Activated CD4-positive, alpha-beta memory T cell treated with anti-CD3 and anti-CD28 coated beads for 36 hours (primary cell): Measurements from ENCODE around the gene FGD5. TPM values are rescaled to one million over a fixed set of nuclear protein-coding genes. Genes with fewer than 3 reads are reported as not detected.

Experiments used
- CTCF ChIA-PET: fragments of 350-600 bp; sonication (Branson Sonifier 250); formaldehyde crosslinking; loops from one replicate; lab custom pipeline; 2021; ENCODE audit warnings: antibody characterized with exemption, inconsistent platforms; lab: Charles Lee
- POLR2A ChIA-PET: fragments of 350-600 bp; sonication (Branson Sonifier 250); formaldehyde crosslinking; loops from one replicate; lab custom pipeline; 2021; ENCODE audit warnings: antibody characterized with exemption; lab: Charles Lee
- DNase-seq: peaks from one replicate; pipeline ENCODE4 v3.0.0-alpha.2; 2020
- H3K27ac Mint-ChIP-seq: one replicate; pipeline ENCODE4 v1.8.0; 2021; ENCODE audit warnings: mixed read lengths
- H3K27me3 Mint-ChIP-seq: one replicate; pipeline ENCODE4 v1.8.0; 2021; ENCODE audit warnings: mixed read lengths
- H3K36me3 Mint-ChIP-seq: one replicate; pipeline ENCODE4 v1.8.0; 2021; ENCODE audit warnings: mixed read lengths
- H3K4me1 Mint-ChIP-seq: one replicate; pipeline ENCODE4 v1.8.0; 2021; ENCODE audit warnings: low read depth, mixed read lengths
- H3K4me3 Mint-ChIP-seq: one replicate; pipeline ENCODE4 v1.8.0; 2021; ENCODE audit warnings: mild to moderate bottlenecking, mixed read lengths
- H3K9me3 Mint-ChIP-seq: one replicate; pipeline ENCODE4 v1.8.0; 2021; ENCODE audit warnings: mixed read lengths
- intact Hi-C: fragments of 100-400 bp; cut with micrococcal nuclease; formaldehyde crosslinking; loops from one replicate; pipeline ENCODE4 v1.15.1; 2023
- total RNA-seq, 2 experiments: library from RNA; stranded (reverse); gene quantifications; one replicate each; pipeline ENCODE4 v1.2.3, GENCODE V29; 2021

FGD5 gene
- total RNA-seq, 2 experiments from 2014 or later: 0.12 TPM; not detected in 1

DNA sequence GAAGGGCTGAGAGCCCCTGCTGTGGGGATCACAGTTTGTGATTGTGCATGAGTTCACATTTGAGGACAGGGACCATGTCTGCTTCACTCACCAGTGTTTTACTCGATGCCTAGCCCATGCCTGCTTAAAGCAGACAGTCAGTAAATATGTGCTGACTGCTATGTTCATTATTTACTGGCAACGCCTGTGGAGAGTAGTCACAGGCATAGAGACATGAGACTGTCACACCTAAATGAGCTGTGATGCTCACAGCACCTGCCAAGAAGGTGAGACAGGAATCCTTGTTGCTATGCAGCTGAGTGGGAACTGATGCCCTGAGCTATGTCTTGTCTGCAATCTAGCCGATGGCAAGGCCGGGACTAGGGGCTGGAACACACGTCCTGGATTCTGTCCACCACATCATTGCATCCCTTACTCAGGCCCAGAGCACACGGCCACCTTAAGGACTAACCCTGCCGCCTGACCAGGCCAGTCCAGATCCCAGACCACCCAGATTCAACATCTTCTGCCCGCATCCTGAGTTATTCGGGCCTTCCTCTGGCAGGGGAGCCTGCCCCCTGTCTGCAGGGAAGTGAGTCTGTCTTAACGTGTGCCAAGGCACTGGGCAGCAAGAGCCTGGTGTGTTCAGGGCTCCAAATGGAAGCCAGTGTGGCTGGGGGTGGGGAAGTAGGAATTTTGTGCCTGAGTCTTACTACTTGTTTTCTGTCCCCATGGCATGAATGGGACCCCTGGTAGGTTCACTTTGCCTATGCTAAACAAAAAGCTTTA lies 44.8 kb downstream of the FGD5 start:
- CTCF ChIA-PET: interaction anchor here (0.7 kb wide), 1 partner anchor 83 kb away, joined by 3 read pairs; no protein-coding TSS in a partner anchor
- intact Hi-C loops: no loop called here
- Mint-ChIP-seq H3K4me3 (no peak overlapping the region), H3K4me1 (no peaks in the 10 kb centered on the region), H3K27ac (no peak overlapping the region), H3K36me3 (no peaks in the 10 kb centered on the region), H3K27me3 (no peaks in the 10 kb centered on the region), H3K9me3 (no peaks in the 10 kb centered on the region)
- no peak for DNase-seq
- POLR2A ChIA-PET: no interaction called here

DNA sequence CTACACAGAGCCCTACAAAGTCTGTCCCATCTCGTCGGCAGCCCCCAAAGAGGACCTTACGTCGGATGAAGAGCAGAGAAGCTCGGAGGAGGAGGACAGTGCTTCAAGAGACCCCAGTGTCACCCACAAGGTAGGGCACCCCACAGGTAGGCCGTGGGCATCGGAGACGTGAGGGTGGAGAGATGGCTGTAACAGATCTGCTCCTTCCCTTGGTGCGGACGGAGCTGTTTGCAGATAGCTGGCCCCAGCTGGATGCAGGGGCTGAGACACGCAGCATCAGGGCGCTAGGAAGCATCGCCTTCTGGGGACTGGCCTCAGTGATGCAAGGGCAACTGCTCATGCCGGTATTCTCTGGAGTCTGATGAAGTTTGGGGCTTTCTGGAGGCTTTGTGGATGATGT lies 45.4 kb downstream of the FGD5 start:
- Mint-ChIP-seq H3K27ac (no peak overlapping the region), H3K4me1 (no peaks in the 10 kb centered on the region), H3K9me3 (no peaks in the 10 kb centered on the region), H3K27me3 (no peaks in the 10 kb centered on the region), H3K36me3 (no peaks in the 10 kb centered on the region), H3K4me3 (no peak overlapping the region)
- DNase-seq: no peak
- intact Hi-C loops: no loop called here
- ChIA-PET CTCF (interaction anchor here (0.7 to 0.9 kb wide), 2 partner anchors 57 to 84 kb away, joined by 3 read pairs; no protein-coding TSS in a partner anchor), POLR2A (no interaction called here)

DNA sequence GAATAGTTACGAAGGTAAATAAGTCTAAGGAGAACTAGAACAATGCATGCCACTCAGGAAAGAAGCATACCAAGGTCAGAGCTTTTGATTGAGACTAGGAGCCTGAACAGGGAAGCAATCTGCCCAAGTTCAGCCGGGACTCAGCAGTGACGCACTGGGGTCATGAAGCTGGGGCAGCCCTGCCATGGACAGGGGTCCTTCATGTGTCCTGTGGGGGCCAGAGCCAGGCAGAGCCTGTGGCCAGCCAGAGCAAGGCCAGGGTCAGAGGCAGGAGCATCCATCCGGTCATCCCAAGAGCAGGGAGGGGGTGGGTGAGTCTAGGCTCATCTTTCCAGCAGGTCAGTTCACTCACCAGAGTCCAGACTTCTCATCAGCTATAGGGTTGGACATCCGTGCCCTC lies 47.9 kb downstream of the FGD5 start:
- no peak for DNase-seq
- ChIA-PET POLR2A (no interaction called here), CTCF (no interaction called here)
- intact Hi-C loops: no loop called here
- no peak overlapping the region for H3K27ac Mint-ChIP-seq
- H3K4me1 Mint-ChIP-seq: no peaks in the 10 kb centered on the region
- H3K9me3 Mint-ChIP-seq: no peaks in the 10 kb centered on the region
- no peaks in the 10 kb centered on the region for H3K27me3 Mint-ChIP-seq
- no peaks in the 10 kb centered on the region for H3K36me3 Mint-ChIP-seq
- no peak overlapping the region for H3K4me3 Mint-ChIP-seq

DNA sequence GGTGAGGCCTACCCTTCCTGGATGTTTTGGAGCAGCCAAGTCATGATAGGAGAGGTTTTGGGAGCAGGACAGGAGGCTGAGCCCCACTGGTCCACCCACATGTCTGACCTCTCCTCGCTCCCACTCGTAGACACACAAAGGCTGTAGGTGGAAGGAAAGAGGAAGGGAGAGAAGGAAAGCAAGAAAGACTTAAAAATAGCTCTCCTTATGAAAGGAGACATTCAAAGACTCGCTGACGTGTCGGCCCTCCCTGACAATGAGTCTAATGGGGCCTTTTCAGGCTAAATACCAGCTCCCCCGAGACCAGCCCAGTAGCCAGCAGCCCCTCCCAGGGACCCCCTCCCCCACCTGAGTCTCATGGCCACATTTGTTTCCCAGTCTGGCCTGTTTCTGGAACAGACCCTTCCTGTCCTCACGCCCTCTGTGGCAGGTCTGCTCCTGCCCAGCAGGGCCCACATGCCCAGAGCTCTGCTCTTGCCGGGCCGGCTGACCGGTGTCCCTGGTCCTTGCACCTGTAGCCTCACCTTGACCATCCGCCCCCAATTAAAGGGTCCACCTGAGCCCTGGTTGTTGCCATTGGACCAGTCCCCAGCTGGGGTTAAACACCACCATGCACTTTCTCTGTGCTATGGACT lies 49.3 kb downstream of the FGD5 start:
- no peak for DNase-seq
- Mint-ChIP-seq H3K36me3 (no peaks in the 10 kb centered on the region), H3K27me3 (no peaks in the 10 kb centered on the region), H3K4me3 (no peak overlapping the region), H3K9me3 (no peaks in the 10 kb centered on the region), H3K4me1 (no peaks in the 10 kb centered on the region), H3K27ac (no peak overlapping the region)
- POLR2A ChIA-PET: no interaction called here
- intact Hi-C loops: no loop called here
- CTCF ChIA-PET: no interaction called here

DNA sequence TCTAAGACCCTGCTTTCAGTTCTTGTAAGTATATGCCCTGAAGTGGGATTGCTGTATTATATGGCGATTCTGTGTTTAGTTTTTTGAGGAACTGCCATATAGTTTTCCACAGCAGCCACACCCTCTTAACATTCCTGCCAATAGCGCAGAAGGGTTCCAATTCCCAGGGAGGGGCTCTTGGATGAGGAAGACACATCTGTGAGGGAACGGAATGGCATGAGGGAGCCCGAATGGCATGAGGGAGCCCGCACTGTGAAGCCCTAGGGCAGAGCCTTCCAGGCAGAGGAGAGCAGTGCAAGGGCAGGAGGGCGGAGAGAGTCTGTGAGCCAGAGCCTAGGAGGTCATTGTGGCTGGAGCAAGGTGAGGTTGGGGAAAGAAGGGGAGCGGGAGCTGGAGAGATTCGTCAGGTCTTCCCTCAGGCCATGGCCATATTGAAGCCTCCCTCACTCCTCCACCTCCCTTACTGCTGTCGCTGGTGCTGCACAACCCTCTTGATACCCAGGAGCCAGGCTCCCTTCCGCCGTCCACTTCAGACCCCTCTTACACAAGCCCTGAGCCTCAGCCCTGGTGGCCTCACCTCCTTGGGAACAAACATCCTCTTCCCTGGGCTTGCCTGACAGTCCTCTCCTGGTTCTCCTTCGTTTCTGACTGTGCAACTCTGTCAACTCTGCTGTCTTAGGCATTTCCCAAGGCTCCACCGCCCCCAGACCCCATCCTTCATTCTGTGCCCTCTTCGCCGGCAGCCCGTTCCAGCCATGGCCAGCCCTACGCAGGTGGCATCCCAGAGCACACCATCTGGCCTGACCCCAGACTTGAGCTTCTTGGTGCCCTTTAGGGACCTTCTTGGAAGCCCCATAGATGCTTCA lies 51.4 kb downstream of the FGD5 start:
- Mint-ChIP-seq H3K4me3 (no peak overlapping the region), H3K36me3 (no peaks in the 10 kb centered on the region), H3K27me3 (no peaks in the 10 kb centered on the region), H3K27ac (no peak overlapping the region), H3K4me1 (no peaks in the 10 kb centered on the region), H3K9me3 (no peaks in the 10 kb centered on the region)
- ChIA-PET POLR2A (no interaction called here), CTCF (no interaction called here)
- no peak for DNase-seq
- intact Hi-C loops: no loop called here

DNA sequence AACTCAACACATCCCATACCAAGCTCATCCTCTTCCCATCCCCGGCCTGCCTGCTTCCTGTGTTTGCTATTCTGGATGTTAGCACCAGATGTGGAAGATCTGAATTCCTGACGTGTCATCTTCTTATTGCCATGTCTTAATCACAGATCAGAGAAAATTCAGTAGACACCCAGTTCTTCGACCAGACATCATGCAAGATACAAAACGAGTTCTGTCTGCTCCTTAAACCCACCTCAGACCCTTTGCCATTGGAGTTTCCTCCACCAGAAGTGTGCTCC lies 52.0 kb downstream of the FGD5 start:
- ChIA-PET CTCF (no interaction called here), POLR2A (no interaction called here)
- Mint-ChIP-seq H3K27me3 (no peaks in the 10 kb centered on the region), H3K36me3 (no peaks in the 10 kb centered on the region), H3K27ac (no peak overlapping the region), H3K9me3 (no peaks in the 10 kb centered on the region), H3K4me3 (no peak overlapping the region), H3K4me1 (no peaks in the 10 kb centered on the region)
- DNase-seq: no peak
- intact Hi-C loops: no loop called here

DNA sequence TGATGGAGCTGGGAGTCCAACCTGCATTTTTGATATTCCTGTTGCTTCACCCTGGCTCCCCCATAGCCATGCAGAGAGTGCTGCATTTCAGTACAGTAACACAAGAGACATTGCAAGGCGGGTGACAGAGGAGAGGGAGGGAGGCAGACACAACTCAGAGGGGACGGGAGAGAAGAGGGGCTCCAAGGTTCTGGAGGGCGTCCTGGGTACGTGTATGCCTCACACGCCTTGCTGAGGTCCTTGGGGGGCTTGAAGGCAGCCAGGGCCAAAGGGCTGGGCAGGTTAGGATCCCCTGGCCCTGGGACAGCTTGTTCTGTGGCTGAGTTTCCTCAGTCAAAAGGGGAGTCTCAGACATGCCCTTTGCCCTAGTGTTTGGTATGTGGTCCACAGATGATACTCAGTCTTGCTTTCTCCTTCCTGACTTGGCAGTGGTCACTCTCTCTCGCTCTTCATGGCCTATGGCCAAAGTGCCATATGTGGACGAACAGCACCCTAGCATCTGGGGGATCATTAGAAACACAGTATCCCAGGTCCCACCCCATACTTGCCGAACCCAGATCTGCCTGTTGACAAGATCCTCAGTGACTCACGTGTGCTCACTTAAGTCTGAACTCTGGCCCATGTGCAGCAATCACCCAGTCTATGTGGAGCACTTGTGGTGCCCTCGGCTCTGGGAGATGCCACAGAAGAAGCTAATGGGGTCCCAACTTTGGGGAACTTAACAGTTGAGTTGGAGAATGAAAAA lies 52.9 kb downstream of the FGD5 start:
- intact Hi-C loops: no loop called here
- Mint-ChIP-seq H3K27ac (no peak overlapping the region), H3K4me3 (no peak overlapping the region), H3K27me3 (no peaks in the 10 kb centered on the region), H3K36me3 (no peaks in the 10 kb centered on the region), H3K4me1 (no peaks in the 10 kb centered on the region), H3K9me3 (no peaks in the 10 kb centered on the region)
- ChIA-PET CTCF (no interaction called here), POLR2A (no interaction called here)
- no peak for DNase-seq

DNA sequence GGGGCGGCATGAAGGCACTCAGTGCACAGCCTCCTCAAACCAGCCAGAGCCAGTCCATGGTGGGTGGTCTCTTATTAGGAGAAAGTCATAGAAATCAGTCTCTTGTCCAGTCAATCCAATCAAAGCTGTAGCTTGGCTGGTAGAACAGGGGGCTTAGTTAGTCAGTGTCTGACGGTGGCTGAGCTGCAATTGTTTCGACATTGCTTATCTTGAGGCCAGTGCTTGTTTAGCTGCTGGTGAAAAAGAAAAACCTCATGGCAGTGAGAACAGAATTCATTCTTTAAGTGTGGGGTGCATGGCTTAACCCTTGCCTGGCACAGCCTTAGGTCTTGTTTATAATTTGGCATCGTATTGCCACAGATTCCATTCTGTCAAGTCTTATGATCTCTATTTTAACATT lies 53.9 kb downstream of the FGD5 start:
- Mint-ChIP-seq H3K4me3 (no peak overlapping the region), H3K27ac (no peak overlapping the region), H3K27me3 (no peaks in the 10 kb centered on the region), H3K4me1 (no peaks in the 10 kb centered on the region), H3K9me3 (no peaks in the 10 kb centered on the region), H3K36me3 (no peaks in the 10 kb centered on the region)
- CTCF ChIA-PET: no interaction called here
- intact Hi-C loops: no loop called here
- DNase-seq: no peak
- POLR2A ChIA-PET: no interaction called here

DNA sequence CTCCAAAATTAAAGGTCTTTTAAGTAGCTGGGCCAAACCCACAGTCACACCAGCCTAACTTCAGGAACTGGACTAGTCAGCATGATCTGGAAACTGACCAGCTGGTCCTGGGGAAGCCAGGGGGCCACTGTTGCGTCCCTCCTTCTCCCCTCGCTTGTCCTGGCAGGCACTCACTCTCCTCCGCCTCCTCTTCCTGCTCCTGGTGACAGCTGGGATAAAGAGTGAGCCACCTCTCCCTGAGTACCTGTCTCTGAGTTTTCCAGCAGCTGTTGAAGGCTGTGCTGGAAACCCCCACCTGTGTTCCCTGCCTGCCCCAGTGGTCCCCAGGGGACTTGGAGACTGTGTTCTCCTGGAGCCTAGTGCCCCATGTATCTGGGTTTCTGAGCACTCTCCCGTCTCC lies 56.0 kb downstream of the FGD5 start:
- Mint-ChIP-seq H3K4me1 (peaks cover 9% of the 10 kb centered on the region), H3K4me3 (no peak overlapping the region), H3K27ac (no peak overlapping the region), H3K9me3 (no peaks in the 10 kb centered on the region), H3K27me3 (no peaks in the 10 kb centered on the region), H3K36me3 (no peaks in the 10 kb centered on the region)
- DNase-seq: no peak
- ChIA-PET POLR2A (no interaction called here), CTCF (no interaction called here)
- intact Hi-C loops: no loop called here

DNA sequence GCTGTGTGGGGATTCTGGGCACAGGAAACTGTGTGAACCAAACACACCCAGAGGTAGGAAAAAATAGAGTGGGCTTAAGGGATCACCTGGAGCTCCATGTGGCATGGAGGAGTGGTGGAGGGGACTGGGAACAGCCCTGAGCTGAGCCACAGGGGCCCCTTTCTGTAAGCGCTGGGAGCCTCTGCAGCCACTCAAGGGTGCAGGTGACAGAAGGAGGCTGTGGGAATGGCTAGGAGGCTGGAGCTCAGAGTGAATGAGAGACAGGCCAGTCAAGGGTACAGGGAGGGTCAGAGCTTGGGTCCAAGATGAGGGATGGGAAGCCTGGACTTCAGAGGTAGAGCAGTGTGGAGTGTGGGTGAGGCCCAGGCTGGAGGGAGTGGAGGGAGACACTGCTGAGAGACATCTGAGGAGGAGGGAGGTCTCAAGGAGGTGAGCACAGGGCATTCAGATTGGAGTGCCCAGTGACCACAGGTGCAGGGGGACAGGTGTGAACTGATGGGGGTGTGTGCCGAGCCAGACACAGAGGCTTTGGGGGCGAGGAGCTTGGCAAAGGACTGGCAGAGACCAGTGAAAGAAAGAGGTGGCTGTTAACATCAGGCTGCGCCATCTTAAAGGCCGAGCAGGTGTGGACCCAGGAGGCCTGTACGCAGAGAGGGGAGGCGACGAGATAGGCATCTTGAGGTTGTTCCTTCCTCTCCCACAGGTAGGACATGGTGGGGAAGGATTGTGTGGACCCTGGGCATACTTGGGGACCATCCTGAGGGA lies 56.8 kb downstream of the FGD5 start:
- ChIA-PET CTCF (no interaction called here), POLR2A (no interaction called here)
- intact Hi-C loops: no loop called here
- Mint-ChIP-seq H3K36me3 (no peaks in the 10 kb centered on the region), H3K27ac (no peak overlapping the region), H3K4me3 (no peak overlapping the region), H3K4me1 (peaks cover 11% of the 10 kb centered on the region), H3K9me3 (no peaks in the 10 kb centered on the region), H3K27me3 (no peaks in the 10 kb centered on the region)
- no peak for DNase-seq

DNA sequence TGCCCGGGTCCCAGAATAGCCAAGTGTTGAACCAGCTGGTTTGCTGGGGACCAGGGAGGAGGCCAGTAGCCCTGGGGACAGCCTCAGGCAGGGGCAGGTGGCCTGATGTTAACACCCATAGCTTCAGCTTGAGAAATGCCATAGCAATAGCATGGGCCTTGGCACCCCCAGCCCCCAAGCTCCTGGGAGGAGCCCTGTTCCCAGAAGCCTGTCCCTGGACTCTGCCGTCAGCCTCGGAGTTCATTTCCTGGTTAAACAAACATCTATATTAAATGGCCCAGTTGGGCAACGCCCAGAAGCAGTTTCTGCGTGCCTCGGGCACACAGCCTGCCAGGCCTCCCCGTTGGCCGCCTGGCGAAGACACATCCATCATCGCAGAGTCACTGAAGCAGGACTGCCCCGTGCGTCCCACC lies 58.2 kb downstream of the FGD5 start:
- no peak for DNase-seq
- intact Hi-C loops: no loop called here
- POLR2A ChIA-PET: no interaction called here
- H3K36me3 Mint-ChIP-seq: no peaks in the 10 kb centered on the region
- H3K27ac Mint-ChIP-seq: no peak overlapping the region
- no peaks in the 10 kb centered on the region for H3K27me3 Mint-ChIP-seq
- H3K4me3 Mint-ChIP-seq: no peak overlapping the region
- H3K9me3 Mint-ChIP-seq: no peaks in the 10 kb centered on the region
- CTCF ChIA-PET: no interaction called here
- peaks cover 19% of the 10 kb centered on the region for H3K4me1 Mint-ChIP-seq
